Neutrophil (primary cell): ENCODE data around the gene EEA1.

Experiments used
- H3K27ac ChIP-seq: fragments of 200-600 bp; sonication (generic); 2 replicates; pipeline ENCODE4 v1.5.1; 2016; ENCODE audit warnings: mild to moderate bottlenecking, moderate library complexity
- H3K27me3 ChIP-seq: fragments of 200-600 bp; sonication (generic); 2 replicates; pipeline ENCODE4 v1.6.0; 2016; ENCODE audit warnings: mild to moderate bottlenecking
- H3K36me3 ChIP-seq: fragments of 200-600 bp; sonication (generic); 2 replicates; pipeline ENCODE4 v1.5.1; 2017
- H3K4me1 ChIP-seq, 2 experiments: fragments of 200-600 bp in 1 of 2; sonication (generic) in 1 of 2; 1 replicate in 1 of 2; 2 replicates in 1 of 2; pipeline versions ENCODE4 v1.5.1 to v1.6.1; 2013 to 2016; ENCODE audit warnings: low read depth in 1 of 2, low read length in 1 of 2, mild to moderate bottlenecking in 1 of 2, moderate library complexity in 1 of 2; ENCODE audit not compliant: control insufficient read depth in 1 of 2, insufficient read depth in 1 of 2
- H3K4me3 ChIP-seq, 2 experiments: fragments of 200-600 bp in 1 of 2; sonication (generic) in 1 of 2; 1 replicate in 1 of 2; 2 replicates in 1 of 2; pipeline ENCODE4 v1.5.1; 2013 to 2016; ENCODE audit warnings: low read depth in 1 of 2, low read length in 1 of 2, mild to moderate bottlenecking in 1 of 2, moderate library complexity in 1 of 2
- H3K9me3 ChIP-seq: fragments of 200-600 bp; sonication (generic); 2 replicates; pipeline ENCODE4 v1.5.1; 2016
- CTCF ChIP-seq: fragments of 200-600 bp; sonication (generic); IDR thresholded peaks from 2 replicates; pipeline ENCODE4 v1.5.1; 2016; ENCODE audit warnings: antibody characterized with exemption

Gene EEA1

GRCh38 chr12:92845329-92845728 is 83.8 kb downstream of the EEA1 start:
- no peaks in the 10 kb centered on the region for H3K9me3 ChIP-seq
- H3K27ac ChIP-seq: no peak overlapping the region
- peaks cover 27% of the 10 kb centered on the region for H3K36me3 ChIP-seq
- no peaks in the 10 kb centered on the region for H3K27me3 ChIP-seq
- H3K4me3 ChIP-seq: no peak overlapping the region
- no peaks in the 10 kb centered on the region for H3K4me1 ChIP-seq
- TF ChIP-seq CTCF: no peak

GRCh38 chr12:92844151-92844763 is 84.8 kb downstream of the EEA1 start:
- Histone ChIP-seq H3K4me3 (no peak overlapping the region), H3K36me3 (peaks cover 18% of the 10 kb centered on the region), H3K27me3 (no peaks in the 10 kb centered on the region), H3K4me1 (no peaks in the 10 kb centered on the region), H3K9me3 (no peaks in the 10 kb centered on the region), H3K27ac (no peak overlapping the region)
- no peak for TF ChIP-seq CTCF

GRCh38 chr12:92829686-92830282 is 99.3 kb downstream of the EEA1 start:
- Histone ChIP-seq H3K4me1 (no peaks in the 10 kb centered on the region), H3K27me3 (no peaks in the 10 kb centered on the region), H3K27ac (no peak overlapping the region), H3K36me3 (peaks cover 21% of the 10 kb centered on the region), H3K4me3 (no peak overlapping the region), H3K9me3 (no peaks in the 10 kb centered on the region)
- no peak for TF ChIP-seq CTCF

- no peak for TF ChIP-seq CTCF
- Histone ChIP-seq H3K27ac (no peak overlapping the region), H3K4me1 (no peaks in the 10 kb centered on the region), H3K4me3 (no peak overlapping the region), H3K9me3 (no peaks in the 10 kb centered on the region), H3K27me3 (no peaks in the 10 kb centered on the region), H3K36me3 (peaks cover 24% of the 10 kb centered on the region)
These were observed 100.5 kb downstream of the EEA1 start for GRCh38 chr12:92828565-92828964.

- Histone ChIP-seq H3K4me1 (no peaks in the 10 kb centered on the region), H3K36me3 (peaks cover 24% of the 10 kb centered on the region), H3K4me3 (no peak overlapping the region), H3K27me3 (no peaks in the 10 kb centered on the region), H3K9me3 (no peaks in the 10 kb centered on the region), H3K27ac (no peak overlapping the region)
- no peak for TF ChIP-seq CTCF
These were observed 101.2 kb downstream of the EEA1 start for GRCh38 chr12:92827836-92828431.
